HG03558 (cell line): ENCODE results near the gene LARGE1.

Source experiments
- ATAC-seq: cut with Tn5 transposase; IDR thresholded peaks from one replicate; pipeline ENCODE4 v1.9.1; 2021; ENCODE audit warnings: moderate number of reproducible peaks; ENCODE audit not compliant: unreplicated experiment; ENCODE audit errors: extremely low read depth

Gene LARGE1

DNA sequence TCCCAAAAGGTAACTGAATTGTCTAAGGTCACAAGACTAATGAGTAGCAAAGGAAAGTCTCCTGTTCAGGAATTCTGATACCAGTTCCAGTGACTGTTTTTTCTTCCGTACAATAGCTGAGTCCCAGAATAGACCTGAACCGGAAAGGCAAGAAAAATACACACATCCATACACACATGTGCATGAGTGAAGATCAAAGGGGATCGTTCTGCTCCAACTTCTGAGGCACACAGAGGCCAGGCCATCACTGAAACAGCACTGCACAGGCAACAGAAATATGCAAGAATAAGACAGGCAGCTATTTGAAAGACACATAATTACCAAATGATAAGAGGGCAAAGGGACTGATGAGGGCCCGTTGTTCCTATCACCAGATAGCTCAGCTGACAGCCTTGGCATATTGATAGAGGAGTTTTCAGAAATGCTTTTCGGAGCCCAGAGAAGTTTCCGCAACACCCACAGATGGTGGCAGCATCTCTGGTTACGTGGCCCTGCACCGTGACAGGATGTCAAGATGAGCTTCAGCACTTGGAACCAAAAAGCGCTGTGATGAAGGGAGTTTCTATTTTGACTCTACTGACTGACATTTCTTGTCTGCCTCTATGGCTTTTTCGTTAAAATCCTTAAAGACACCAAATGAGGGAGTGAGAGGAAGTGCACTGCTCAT is 280.6 kb downstream of the LARGE1 start:
- no peak for ATAC-seq

DNA sequence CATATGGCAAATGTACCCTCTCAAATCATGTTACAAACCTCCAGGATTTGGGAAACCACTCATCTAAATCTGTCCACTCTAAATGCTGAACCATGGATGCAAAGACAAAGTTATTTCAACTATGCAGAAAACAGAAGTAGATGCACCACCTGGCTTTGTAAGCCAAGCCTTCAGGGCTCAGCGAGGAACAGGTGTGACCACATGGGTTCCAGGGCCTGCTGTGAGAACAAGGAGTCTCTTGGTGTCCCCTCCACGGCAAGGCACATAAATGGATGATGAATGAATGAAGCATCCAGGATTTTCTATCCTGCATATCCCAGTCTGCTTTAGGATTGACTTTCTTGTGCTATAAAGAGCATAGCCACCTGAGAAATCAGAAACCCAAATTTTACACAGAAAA is 284.5 kb downstream of the LARGE1 start:
- ATAC-seq, result no peak

DNA sequence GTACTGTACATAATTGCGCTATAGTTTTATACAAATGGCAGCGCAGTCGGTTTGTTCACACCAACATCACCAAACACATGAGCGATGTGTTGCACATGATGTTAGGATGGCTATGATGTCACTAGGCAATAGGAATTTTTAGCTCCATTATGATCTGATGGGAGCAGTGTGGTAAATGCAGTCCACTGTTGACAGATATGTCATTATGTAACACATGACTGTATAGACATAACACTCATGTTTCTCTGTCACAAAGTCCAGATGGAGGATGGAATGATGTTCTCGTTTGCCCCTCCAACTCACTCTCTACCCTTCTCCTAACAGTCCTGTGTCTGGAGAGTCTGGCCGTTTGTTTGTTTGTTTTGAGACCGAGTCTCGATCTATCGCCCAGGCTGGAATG is 288.5 kb downstream of the LARGE1 start:
- no peak for ATAC-seq

DNA sequence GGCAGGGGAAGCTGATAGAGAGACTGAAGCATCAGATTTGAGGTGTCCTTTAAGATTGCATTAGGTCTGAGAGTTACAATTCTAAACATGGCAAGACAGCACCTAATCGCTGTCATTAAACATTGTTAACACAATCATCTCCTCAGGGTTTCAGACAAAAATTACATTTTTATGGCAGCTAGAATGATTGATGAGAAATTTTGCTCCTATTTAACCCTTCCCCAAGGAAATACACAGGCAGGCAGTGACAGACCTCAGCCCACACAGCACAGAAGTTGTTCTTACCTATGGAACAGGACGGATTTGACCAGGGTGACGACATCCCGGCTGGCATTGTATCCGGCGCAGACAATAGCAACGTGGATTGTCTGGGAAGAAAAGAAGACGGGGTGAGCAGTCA is 294.3 kb downstream of the LARGE1 start:
- ATAC-seq, result no peak

DNA sequence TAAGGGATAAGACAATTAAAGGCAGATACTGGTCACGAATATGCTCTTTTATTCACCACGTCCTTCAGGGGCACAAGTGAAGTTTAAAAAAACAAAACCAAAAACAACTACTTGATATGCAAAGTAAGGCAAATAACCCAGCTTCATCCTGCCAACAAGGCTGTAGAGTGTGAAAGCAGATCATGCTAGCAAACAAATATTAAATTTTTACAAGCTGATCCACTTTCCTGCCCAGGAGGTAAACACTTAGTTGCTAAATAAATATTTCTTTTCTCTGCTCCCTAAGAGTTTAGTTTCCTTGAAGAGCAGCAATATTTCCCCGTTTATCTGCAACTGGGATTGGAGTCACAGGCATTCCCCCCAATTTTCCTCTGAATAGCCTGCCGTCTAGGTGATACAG is 300.2 kb downstream of the LARGE1 start:
- ATAC-seq, result no peak

DNA sequence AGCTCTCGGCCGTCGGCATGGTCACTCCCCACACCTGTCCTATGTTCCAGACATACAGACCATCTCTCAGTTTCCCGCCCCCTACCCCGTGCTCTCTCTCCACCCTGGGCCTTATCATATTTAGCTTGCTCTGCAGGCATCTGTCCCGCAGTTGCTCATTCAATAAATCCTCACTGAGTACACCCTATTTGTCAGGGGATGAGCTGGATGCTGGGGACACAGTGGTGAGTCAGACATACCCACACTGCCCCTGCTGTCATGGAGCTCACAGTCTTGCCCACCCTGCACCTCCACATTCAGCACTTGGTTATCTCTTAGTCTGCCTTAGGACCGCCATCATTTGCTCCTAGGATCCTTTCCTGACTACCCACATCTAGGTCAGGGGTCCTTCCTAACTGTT is 313.8 kb downstream of the LARGE1 start:
- no peak for ATAC-seq

DNA sequence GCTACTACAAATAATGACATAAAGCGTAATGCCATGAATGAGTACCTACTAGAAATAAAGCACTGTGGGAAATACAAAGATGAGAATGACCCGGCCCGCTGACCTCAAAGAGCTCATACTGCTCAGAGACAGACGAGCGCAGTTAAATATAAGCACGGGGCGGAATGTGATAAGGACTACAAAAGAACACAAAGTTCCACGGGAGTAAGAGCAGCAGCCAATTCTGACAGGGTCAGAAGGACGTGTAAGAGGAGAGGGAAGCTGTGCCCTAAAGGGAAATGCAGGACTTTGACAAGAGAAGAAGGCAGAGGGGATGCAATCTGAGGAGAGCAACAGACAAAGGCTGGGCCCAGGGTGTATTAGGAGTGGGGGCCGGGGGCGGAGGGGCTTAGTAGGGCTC is 314.6 kb downstream of the LARGE1 start:
- ATAC-seq, result no peak

DNA sequence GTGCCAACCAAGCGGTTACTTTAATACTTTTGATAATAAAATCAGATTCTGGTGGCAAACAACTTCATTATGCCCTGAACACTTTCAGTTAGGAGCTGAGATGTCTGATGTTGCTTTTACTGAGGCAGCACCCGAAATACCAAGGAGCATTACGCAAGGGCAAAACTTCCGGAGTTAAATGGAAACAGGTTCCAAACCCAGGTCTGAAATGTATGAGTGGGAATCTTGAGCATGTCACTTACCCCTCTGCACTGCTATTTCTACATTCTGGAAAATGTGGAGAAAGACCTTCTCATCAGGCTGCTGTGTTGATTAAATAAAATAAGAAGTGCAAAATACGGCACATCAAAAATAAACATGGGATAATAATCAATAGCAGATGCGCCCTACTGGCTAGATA is 315.1 kb downstream of the LARGE1 start:
- ATAC-seq, result no peak

DNA sequence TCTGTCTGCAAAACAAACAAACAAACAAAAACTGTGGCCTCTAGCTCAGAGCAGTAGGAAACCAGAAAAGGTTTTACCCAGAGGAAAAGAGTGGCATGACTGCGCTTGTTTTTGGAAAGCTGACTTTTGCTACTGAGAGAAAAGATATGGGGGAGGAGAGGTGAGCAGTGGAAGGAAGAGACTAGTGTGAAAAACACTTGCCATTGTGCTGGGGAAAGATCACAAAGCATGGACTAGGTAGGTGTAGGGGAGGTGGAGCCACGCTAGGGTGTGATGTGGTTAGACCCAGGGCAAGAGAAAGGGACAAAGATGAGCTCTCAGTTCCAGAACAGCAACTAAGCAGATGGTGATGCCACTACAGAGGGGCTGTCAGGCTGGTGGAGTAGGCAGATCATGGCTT is 319.2 kb downstream of the LARGE1 start:
- ATAC-seq, result no peak

DNA sequence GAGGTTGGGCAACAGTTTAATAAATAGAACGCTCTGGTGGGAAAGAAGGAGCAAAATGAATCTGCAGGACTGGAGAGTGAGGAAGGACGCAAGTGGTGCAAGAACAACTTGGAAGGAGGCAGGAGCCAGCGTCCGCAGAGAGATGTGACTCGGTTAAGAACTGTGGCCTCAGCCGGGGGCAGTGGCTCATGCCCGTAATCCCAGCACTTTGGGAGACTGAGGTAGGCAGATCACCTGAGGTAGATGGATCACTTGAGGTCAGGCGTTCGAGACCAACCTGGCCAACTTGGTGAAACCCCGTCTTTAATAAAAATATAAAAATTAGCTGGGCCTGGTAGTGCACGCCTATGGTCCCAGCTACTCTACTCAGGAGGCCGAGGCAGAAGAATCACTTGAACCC is 319.7 kb downstream of the LARGE1 start:
- ATAC-seq, result no peak

DNA sequence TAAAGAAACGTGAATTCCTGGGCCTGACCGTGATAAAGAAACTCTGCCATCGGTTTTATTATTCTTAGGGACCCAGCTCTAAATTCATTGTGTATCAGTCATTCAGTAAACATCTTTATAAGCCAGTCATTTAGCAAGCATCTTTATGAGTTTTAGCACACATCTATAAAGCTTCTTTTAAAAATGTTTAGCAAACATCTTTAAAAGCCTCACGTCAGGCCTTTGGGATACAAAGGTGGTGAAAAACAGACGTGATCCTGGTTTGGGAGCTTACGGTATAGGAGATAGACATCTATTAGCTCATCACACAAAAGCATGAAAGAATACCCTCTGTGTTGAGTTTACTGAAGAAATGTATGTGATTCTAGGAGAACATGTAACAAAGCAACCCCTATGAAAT is 320.2 kb downstream of the LARGE1 start:
- ATAC-seq, result no peak

DNA sequence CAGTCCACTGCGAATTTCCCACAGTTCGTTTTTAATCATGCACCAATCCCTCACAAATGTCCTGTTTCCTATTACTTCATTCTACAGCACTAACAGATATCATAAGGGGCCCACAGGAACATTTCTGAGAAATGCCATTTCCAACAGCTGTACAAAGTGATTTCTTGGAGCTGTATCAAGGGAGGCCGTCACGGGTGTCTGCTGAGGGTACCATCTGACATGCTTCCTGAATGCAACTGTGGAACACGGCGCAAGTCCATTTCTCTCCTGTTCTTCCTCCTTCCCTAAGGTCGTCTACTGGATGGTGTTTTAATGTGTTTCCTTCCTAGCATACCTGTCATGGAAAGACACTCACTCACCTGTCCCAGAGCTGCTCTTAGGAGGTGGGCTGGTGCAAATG is 320.7 kb downstream of the LARGE1 start:
- no peak for ATAC-seq

DNA sequence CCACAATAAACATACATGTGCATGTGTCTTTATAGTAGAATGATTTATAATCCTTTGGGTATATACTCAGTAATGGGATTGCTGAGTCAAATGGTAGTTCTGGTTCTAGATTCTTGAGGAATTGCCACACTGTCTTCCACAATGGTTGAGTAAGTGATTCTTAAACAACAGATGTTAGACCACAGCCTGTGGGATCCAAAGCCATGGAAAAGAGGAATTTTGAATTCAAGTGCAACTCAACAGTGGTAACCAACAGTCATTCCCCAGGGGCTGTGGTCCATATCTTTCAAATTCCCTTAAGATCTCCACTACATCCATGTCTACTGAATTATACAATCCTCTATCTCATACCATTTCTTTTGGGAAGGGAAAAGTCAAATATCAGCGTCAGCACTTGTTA is 321.5 kb downstream of the LARGE1 start:
- ATAC-seq, result no peak

DNA sequence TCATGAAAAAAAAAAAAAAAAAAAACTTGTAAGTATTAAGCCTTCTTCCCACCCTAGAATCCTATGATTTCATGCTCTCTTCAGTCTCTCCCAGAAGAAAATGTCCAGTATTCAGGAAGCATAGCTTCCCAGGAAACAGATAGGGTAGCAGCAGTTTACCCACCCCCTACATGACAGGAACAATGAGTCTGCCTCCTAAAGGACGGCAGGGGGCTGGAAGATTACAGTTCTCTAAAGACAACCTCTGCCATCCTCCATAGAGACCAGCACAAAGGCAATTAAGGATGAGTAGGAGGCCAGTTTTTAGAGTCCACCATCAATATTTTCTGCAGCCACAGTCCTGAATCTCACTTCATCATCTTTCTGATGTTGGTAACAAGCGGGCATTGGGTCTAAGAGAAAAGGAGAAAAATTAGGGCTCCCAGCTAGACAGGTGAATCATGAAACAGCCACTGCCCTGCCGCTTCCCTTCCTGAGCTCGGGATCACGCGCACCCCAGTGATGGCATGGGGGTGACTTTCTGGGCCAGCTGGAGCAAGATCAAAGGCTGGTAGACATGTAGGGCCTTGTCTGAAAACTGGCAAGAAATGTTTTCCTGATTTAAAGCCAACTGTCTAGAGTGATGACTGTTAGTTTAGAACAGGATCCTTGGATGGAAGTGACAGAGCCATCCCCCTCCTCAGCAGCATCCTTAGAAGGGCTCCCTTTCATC is 322.8 kb downstream of the LARGE1 start:
- ATAC-seq, result no peak

DNA sequence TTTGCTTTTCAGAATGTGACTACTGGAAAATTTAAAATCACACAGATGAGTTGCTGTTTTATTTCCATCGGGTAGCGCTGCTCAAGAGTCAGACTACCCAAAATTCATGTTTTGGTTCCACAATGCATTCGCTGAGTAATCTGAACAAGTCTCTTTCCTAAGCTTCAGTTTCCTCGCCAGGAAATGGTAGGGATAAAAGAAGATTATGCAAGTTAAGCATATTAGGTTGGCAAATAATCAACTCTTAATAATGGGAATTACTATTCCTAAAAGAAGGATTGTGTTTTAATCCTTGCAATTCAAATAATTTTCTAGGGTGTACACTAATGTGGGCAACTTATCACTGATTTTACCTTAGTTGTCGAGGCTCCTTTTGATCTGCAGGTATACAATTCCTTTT is 326.5 kb downstream of the LARGE1 start:
- ATAC-seq, result no peak

DNA sequence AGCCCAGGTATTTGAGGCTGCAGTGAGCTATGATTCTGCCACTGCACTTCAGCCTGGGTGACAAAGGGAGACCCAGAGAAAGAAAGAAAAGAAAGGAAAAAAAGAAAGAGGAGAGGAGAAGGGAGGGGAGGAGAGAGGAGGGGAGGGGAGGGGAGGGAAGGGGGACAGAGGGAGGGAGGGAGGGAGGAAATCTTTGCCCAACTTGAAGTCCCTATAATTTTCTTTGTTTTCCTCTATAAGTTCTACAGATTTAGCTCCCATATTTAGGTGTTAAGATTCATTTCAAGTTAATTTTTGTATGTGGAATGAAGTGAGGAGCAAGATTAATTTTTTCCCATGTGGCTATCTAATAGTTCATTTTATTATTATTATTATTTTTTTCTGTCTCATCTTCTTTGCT is 328.3 kb downstream of the LARGE1 start:
- no peak for ATAC-seq

DNA sequence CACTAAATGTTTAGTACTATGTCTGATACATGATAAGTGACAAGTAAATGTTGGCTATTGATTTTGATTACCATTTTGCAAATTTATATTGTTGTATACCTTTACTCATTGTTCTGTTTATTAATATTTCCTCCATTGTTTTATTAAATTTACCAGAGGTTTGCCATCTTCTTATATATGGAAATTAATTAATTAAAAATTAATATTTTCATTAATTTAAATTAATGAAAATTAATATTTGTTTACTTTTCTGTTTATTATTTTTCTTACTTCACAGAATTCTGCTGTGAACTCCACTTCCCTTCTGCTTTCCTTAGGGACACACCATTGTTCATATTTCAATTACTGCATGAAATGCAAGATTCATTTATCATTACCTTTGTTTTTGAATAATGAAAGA is 331.0 kb downstream of the LARGE1 start:
- ATAC-seq, result no peak

DNA sequence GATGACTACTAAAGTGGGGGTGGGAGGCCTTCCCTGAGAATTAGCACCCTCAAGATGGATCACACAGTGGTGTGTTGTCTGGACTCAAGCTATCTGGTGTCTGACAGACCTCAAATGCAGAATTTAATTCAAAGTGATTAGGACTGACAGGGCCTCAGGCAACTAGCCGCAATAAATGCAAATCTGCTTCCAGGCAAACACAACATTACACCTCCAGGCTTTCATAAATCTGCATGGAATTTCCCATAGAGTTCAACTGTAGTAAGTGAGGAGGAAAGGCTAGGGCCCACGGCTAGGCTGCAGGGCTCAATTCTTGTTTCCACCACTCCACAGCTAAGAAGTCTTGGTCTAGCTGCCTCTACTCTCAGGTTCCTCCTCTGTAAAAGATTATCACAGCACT is 331.4 kb downstream of the LARGE1 start:
- ATAC-seq, result no peak

DNA sequence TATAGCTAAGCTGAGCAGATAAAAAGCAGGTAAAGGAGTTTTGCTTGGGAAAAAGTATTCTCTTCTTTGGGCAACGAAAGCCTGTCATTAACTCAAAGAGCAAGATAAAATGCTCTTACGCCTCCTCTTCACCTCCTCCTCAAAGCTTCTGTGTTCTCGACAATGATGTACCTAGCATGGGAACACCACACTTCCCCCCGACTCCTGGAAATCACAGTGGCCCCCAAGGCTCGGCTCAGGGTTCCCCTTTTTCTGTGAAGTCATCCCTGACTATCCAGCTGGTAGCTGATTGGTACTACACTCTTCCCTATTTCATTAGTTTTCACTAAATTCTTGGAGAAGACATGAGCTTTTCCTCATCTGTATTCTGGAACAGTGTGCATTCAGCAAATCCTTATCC is 336.1 kb downstream of the LARGE1 start:
- no peak for ATAC-seq

DNA sequence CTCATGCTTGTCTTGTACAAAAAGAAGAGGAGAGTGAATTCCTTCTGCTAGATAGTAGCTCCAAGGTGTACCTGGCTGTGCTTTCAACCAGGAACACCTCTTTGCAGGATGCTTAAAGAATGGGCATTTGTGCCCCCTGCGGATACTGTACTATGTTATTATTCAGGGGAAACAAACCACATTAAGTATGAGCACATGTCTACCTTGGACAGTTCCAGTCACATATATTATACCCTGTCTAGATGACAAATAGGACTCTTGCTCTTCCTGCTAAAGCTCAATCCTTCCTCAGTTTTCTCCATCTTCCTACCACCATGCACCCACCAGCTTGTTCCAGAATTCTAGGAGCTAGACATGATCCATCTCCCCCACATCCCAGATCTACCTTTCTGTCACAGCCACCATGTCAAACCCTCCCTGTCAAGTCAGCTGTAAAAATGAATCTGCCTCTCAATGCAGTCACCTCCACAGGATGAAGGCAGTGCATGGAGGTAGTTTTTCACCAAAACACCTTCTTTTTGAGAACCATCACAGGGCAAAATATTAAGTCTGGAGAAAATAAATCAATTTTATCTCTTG is 337.4 kb downstream of the LARGE1 start:
- ATAC-seq, result no peak

DNA sequence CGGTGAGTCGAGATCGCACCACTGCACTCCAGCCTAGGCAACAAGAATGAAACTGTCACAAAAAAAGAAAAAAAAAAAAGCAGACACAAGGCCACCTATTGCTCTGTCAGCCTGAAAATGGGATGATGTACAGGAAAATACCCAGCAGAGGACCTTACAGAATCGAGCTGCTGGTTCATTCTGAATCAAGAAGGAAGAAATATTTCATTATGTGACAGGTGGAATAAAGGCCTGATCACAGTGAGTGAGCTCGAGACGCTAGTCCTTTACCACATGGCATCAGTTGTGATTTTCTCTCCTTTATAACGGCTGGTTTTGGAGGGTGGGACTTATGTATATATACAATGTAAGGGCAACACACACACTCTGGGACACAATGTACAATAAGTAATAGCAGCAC is 340.0 kb downstream of the LARGE1 start:
- no peak for ATAC-seq
